GM23338 (cell line): Measurements from ENCODE around the gene AGBL5. TPM values are rescaled to one million over a fixed set of nuclear protein-coding genes. Genes with fewer than 3 reads are reported as not detected.

ENCODE experiments used
- ATAC-seq: fragments of 200-7000 bp; cut with Tn5 transposase; 3 replicates; pipeline ENCODE4 v1.9.1; 2020
- DNase-seq: peaks from one replicate; pipeline ENCODE4 v3.0.0-alpha.2; 2015; ENCODE audit warnings: low spot score
- H2AFZ ChIP-seq: fragments of 200-600 bp; sonication (generic); 2 replicates; pipeline ENCODE4 v1.8.0; 2016; ENCODE audit warnings: antibody characterized with exemption, mild to moderate bottlenecking, moderate library complexity
- H3F3A ChIP-seq: fragments of 200-600 bp; sonication (generic); replicated peaks from 2 replicates; pipeline ENCODE4 v1.8.0; 2017; ENCODE audit warnings: antibody characterized with exemption, mixed run types, low read depth
- H3K27ac ChIP-seq: fragments of 200-600 bp; sonication (generic); 2 replicates; pipeline ENCODE4 v1.6.1; 2016; ENCODE audit warnings: low read depth
- H3K27me3 ChIP-seq: fragments of 200-600 bp; sonication (generic); 2 replicates; pipeline ENCODE4 v1.8.0; 2016; ENCODE audit warnings: mild to moderate bottlenecking, mixed run types, moderate library complexity; ENCODE audit not compliant: insufficient read depth
- H3K36me3 ChIP-seq: fragments of 200-600 bp; sonication (generic); 2 replicates; pipeline ENCODE4 v1.8.0; 2016; ENCODE audit warnings: mild to moderate bottlenecking; ENCODE audit not compliant: insufficient read depth
- H3K4me1 ChIP-seq: fragments of 200-600 bp; sonication (generic); 2 replicates; pipeline ENCODE4 v1.8.0; 2016; ENCODE audit warnings: mild to moderate bottlenecking, moderate library complexity; ENCODE audit not compliant: insufficient read depth
- H3K4me2 ChIP-seq: fragments of 200-600 bp; sonication (generic); 2 replicates; pipeline ENCODE4 v1.7.1; 2017; ENCODE audit warnings: mixed run types
- H3K4me3 ChIP-seq: fragments of 200-600 bp; sonication (generic); 2 replicates; pipeline ENCODE4 v1.6.1; 2016; ENCODE audit warnings: mixed run types
- H3K79me2 ChIP-seq: fragments of 200-600 bp; sonication (generic); replicated peaks from 2 replicates; pipeline ENCODE4 v1.8.0; 2017; ENCODE audit warnings: mild to moderate bottlenecking; ENCODE audit not compliant: insufficient read depth
- H3K9me2 ChIP-seq: fragments of 200-600 bp; sonication (generic); 2 replicates; pipeline ENCODE4 v1.8.0; 2017; ENCODE audit not compliant: insufficient read depth
- H4K20me1 ChIP-seq: fragments of 200-600 bp; sonication (generic); replicated peaks from 2 replicates; pipeline ENCODE4 v1.8.0; 2017; ENCODE audit warnings: mild to moderate bottlenecking; ENCODE audit not compliant: insufficient read depth
- H3K27ac Mint-ChIP-seq: 2 replicates; pipeline ENCODE4 v1.8.0; 2020; ENCODE audit warnings: inconsistent platforms, mild to moderate bottlenecking, moderate library complexity, mixed read lengths
- H3K27me3 Mint-ChIP-seq: 3 replicates; pipeline ENCODE4 v1.8.0; 2022; ENCODE audit warnings: low read depth, mild to moderate bottlenecking, moderate library complexity, mixed read lengths, inconsistent platforms; ENCODE audit not compliant: insufficient read depth, poor library complexity
- H3K36me3 Mint-ChIP-seq: 3 replicates; pipeline ENCODE4 v1.8.0; 2021; ENCODE audit warnings: low read depth, mild to moderate bottlenecking, inconsistent platforms, moderate library complexity, mixed read lengths
- H3K4me1 Mint-ChIP-seq: 3 replicates; pipeline ENCODE4 v1.8.0; 2020; ENCODE audit warnings: mild to moderate bottlenecking, inconsistent platforms, mixed read lengths
- H3K4me3 Mint-ChIP-seq: 3 replicates; pipeline ENCODE4 v1.8.0; 2021; ENCODE audit warnings: moderate library complexity, mild to moderate bottlenecking, inconsistent platforms, mixed read lengths
- H3K9me3 Mint-ChIP-seq: 3 replicates; pipeline ENCODE4 v1.8.0; 2020; ENCODE audit warnings: moderate library complexity, mild to moderate bottlenecking, inconsistent platforms, mixed read lengths
- EZH2phosphoT487 ChIP-seq: fragments of 200-600 bp; sonication (generic); IDR thresholded peaks from one replicate; pipeline ENCODE4 v1.8.1; 2018; ENCODE audit warnings: antibody characterized with exemption; ENCODE audit not compliant: unreplicated experiment
- NANOG ChIP-seq: IDR thresholded peaks from 2 replicates; pipeline ENCODE4 v1.6.1; 2016; ENCODE audit warnings: antibody characterized with exemption, borderline replicate concordance
- polyA plus RNA-seq: library from polyadenylated mRNA; unstranded; fragments of >200 nt; fragmentation: Nextera tagmentation; extraction: Ambion mirVana; gene quantifications from 2 replicates; pipeline ENCODE4 v1.2.1, GENCODE V29; 2016
- total RNA-seq: library from RNA; depleted of rRNA; stranded (reverse); fragments of >200 nt; shearing (Covaris generic); gene quantifications from 2 replicates; pipeline ENCODE4 v1.2.3, GENCODE V29; 2014
- TF ChIP-seq, protein P1 (sequence below), 2 experiments: fragments of 200-600 bp in 1 of 2; sonication (generic) in 1 of 2; conservative IDR thresholded peaks; 2 replicates each; pipeline versions ENCODE4 v1.5.1 to v1.6.1; 2016 to 2017; ENCODE audit warnings: antibody characterized with exemption in 2 of 2, low read depth in 2 of 2, mild to moderate bottlenecking in 2 of 2, moderate library complexity in 1 of 2
- TF ChIP-seq, protein P2 (sequence below): fragments of 250-450 bp; sonication (Bioruptor Pico); IDR thresholded peaks from 2 replicates; pipeline ENCODE4 v1.5.0; 2020; ENCODE audit warnings: mild to moderate bottlenecking, moderate library complexity

Gene AGBL5
- total and polyA plus RNA-seq, 2 experiments from 2014 or later, result 17.9 to 31.3 TPM

- no peak overlapping the region for H3K27ac Mint-ChIP-seq
- H3K9me2 ChIP-seq, result no peaks in the 10 kb centered on the region
- H3K4me1 Mint-ChIP-seq, result peaks cover 27% of the 10 kb centered on the region
- H3K4me2 ChIP-seq, result no peak overlapping the region
- H2AFZ ChIP-seq, result no peak overlapping the region
- TF ChIP-seq, protein P1, sequence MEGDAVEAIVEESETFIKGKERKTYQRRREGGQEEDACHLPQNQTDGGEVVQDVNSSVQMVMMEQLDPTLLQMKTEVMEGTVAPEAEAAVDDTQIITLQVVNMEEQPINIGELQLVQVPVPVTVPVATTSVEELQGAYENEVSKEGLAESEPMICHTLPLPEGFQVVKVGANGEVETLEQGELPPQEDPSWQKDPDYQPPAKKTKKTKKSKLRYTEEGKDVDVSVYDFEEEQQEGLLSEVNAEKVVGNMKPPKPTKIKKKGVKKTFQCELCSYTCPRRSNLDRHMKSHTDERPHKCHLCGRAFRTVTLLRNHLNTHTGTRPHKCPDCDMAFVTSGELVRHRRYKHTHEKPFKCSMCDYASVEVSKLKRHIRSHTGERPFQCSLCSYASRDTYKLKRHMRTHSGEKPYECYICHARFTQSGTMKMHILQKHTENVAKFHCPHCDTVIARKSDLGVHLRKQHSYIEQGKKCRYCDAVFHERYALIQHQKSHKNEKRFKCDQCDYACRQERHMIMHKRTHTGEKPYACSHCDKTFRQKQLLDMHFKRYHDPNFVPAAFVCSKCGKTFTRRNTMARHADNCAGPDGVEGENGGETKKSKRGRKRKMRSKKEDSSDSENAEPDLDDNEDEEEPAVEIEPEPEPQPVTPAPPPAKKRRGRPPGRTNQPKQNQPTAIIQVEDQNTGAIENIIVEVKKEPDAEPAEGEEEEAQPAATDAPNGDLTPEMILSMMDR (conservative IDR thresholded peaks at IDR 0.05; ENCODE audit: low read depth in 2 of 2), result no peak
- TF ChIP-seq EZH2phosphoT487 (no peak), NANOG (no peak)
- TF ChIP-seq, protein P2, sequence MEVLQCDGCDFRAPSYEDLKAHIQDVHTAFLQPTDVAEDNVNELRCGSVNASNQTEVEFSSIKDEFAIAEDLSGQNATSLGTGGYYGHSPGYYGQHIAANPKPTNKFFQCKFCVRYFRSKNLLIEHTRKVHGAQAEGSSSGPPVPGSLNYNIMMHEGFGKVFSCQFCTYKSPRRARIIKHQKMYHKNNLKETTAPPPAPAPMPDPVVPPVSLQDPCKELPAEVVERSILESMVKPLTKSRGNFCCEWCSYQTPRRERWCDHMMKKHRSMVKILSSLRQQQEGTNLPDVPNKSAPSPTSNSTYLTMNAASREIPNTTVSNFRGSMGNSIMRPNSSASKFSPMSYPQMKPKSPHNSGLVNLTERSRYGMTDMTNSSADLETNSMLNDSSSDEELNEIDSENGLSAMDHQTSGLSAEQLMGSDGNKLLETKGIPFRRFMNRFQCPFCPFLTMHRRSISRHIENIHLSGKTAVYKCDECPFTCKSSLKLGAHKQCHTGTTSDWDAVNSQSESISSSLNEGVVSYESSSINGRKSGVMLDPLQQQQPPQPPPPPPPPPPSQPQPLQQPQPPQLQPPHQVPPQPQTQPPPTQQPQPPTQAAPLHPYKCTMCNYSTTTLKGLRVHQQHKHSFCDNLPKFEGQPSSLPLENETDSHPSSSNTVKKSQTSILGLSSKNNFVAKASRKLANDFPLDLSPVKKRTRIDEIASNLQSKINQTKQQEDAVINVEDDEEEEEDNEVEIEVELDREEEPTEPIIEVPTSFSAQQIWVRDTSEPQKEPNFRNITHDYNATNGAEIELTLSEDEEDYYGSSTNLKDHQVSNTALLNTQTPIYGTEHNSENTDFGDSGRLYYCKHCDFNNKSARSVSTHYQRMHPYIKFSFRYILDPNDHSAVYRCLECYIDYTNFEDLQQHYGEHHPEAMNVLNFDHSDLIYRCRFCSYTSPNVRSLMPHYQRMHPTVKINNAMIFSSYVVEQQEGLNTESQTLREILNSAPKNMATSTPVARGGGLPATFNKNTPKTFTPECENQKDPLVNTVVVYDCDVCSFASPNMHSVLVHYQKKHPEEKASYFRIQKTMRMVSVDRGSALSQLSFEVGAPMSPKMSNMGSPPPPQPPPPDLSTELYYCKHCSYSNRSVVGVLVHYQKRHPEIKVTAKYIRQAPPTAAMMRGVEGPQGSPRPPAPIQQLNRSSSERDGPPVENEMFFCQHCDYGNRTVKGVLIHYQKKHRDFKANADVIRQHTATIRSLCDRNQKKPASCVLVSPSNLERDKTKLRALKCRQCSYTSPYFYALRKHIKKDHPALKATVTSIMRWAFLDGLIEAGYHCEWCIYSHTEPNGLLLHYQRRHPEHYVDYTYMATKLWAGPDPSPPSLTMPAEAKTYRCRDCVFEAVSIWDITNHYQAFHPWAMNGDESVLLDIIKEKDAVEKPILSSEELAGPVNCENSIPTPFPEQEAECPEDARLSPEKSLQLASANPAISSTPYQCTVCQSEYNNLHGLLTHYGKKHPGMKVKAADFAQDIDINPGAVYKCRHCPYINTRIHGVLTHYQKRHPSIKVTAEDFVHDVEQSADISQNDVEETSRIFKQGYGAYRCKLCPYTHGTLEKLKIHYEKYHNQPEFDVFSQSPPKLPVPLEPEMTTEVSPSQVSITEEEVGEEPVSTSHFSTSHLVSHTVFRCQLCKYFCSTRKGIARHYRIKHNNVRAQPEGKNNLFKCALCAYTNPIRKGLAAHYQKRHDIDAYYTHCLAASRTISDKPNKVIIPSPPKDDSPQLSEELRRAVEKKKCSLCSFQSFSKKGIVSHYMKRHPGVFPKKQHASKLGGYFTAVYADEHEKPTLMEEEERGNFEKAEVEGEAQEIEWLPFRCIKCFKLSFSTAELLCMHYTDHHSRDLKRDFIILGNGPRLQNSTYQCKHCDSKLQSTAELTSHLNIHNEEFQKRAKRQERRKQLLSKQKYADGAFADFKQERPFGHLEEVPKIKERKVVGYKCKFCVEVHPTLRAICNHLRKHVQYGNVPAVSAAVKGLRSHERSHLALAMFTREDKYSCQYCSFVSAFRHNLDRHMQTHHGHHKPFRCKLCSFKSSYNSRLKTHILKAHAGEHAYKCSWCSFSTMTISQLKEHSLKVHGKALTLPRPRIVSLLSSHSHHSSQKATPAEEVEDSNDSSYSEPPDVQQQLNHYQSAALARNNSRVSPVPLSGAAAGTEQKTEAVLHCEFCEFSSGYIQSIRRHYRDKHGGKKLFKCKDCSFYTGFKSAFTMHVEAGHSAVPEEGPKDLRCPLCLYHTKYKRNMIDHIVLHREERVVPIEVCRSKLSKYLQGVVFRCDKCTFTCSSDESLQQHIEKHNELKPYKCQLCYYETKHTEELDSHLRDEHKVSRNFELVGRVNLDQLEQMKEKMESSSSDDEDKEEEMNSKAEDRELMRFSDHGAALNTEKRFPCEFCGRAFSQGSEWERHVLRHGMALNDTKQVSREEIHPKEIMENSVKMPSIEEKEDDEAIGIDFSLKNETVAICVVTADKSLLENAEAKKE (CRISPR knock-in tag), result no peak
- H3F3A ChIP-seq, result peaks cover 4% of the 10 kb centered on the region; the same call in 1 of the 2 replicates
- peaks cover 14% of the 10 kb centered on the region for H3K4me1 ChIP-seq
- no peaks in the 10 kb centered on the region for H3K36me3 Mint-ChIP-seq
- H3K79me2 ChIP-seq, result no peaks in the 10 kb centered on the region
- H3K36me3 ChIP-seq, result no peaks in the 10 kb centered on the region
- no peaks in the 10 kb centered on the region for H4K20me1 ChIP-seq
- ATAC-seq (no peak), DNase-seq (no peak)
- no peaks in the 10 kb centered on the region for H3K27me3 ChIP-seq
- no peaks in the 10 kb centered on the region for H3K9me3 Mint-ChIP-seq
- H3K4me3 Mint-ChIP-seq, result no peak overlapping the region; the same call in 2 of the 3 replicates
- no peak overlapping the region for H3K4me3 ChIP-seq
- H3K27ac ChIP-seq, result no peak overlapping the region
- H3K27me3 Mint-ChIP-seq, result peaks cover 20% of the 10 kb centered on the region
Observed at GRCh38 chr2:27077231-27077630, 25.8 kb downstream of the AGBL5 start.
